ENCODE results near the gene KRT3. TPM values are rescaled to one million over a fixed set of nuclear protein-coding genes. Genes with fewer than 3 reads are reported as not detected.

KRT3 gene
- total RNA-seq, 1 donor from 2014 or later, result not detected

GRCh38 chr12:52767427-52767826 lies 28.5 kb downstream of the KRT3 start:
- no peak overlapping the region for H3K4me3 Mint-ChIP-seq
- no peaks in the 10 kb centered on the region for H3K4me1 Mint-ChIP-seq
- TF ChIP-seq CTCF (conservative IDR thresholded peaks at IDR 0.05), result no peak
- peaks cover 37% of the 10 kb centered on the region for H3K27me3 Mint-ChIP-seq (ENCODE audit: low read depth)
- peaks cover 3% of the 10 kb centered on the region for H3K9me3 Mint-ChIP-seq
- H3K27ac Mint-ChIP-seq (ENCODE audit: unreplicated experiment), result no peak overlapping the region
- no peaks in the 10 kb centered on the region for H3K36me3 Mint-ChIP-seq (ENCODE audit: low read depth)
- DNase-seq (ENCODE audit: low read depth, low spot score), result no peak

GRCh38 chr12:52767020-52767379 lies 28.9 kb downstream of the KRT3 start:
- TF ChIP-seq CTCF (conservative IDR thresholded peaks at IDR 0.05), result no peak
- Mint-ChIP-seq H3K36me3 (ENCODE audit: low read depth) (no peaks in the 10 kb centered on the region), H3K4me3 (no peak overlapping the region), H3K4me1 (no peaks in the 10 kb centered on the region), H3K27ac (ENCODE audit: unreplicated experiment) (no peak overlapping the region), H3K27me3 (ENCODE audit: low read depth) (peaks cover 41% of the 10 kb centered on the region), H3K9me3 (peaks cover 3% of the 10 kb centered on the region)
- no peak for DNase-seq (ENCODE audit: low read depth, low spot score)

- H3K9me3 Mint-ChIP-seq, result peaks cover 6% of the 10 kb centered on the region
- no peak for DNase-seq (ENCODE audit: low read depth, low spot score)
- no peak overlapping the region for H3K4me3 Mint-ChIP-seq
- H3K36me3 Mint-ChIP-seq (ENCODE audit: low read depth), result no peaks in the 10 kb centered on the region
- no peak overlapping the region for H3K27ac Mint-ChIP-seq (ENCODE audit: unreplicated experiment)
- no peak for TF ChIP-seq CTCF (conservative IDR thresholded peaks at IDR 0.05)
- peaks cover 43% of the 10 kb centered on the region for H3K27me3 Mint-ChIP-seq (ENCODE audit: low read depth)
- no peaks in the 10 kb centered on the region for H3K4me1 Mint-ChIP-seq
These were observed 29.4 kb downstream of the KRT3 start for GRCh38 chr12:52766351-52767019.

GRCh38 chr12:52765702-52766101 lies 30.2 kb downstream of the KRT3 start:
- Mint-ChIP-seq H3K27me3 (ENCODE audit: low read depth) (peaks cover 41% of the 10 kb centered on the region), H3K36me3 (ENCODE audit: low read depth) (no peaks in the 10 kb centered on the region), H3K9me3 (peaks cover 10% of the 10 kb centered on the region), H3K4me1 (no peaks in the 10 kb centered on the region), H3K4me3 (no peak overlapping the region), H3K27ac (ENCODE audit: unreplicated experiment) (no peak overlapping the region)
- no peak for DNase-seq (ENCODE audit: low read depth, low spot score)
- TF ChIP-seq CTCF (conservative IDR thresholded peaks at IDR 0.05), result no peak

GRCh38 chr12:52763991-52764390 lies 31.9 kb downstream of the KRT3 start:
- H3K4me3 Mint-ChIP-seq, result no peak overlapping the region
- H3K36me3 Mint-ChIP-seq (ENCODE audit: low read depth), result no peaks in the 10 kb centered on the region
- peaks cover 44% of the 10 kb centered on the region for H3K27me3 Mint-ChIP-seq (ENCODE audit: low read depth)
- H3K4me1 Mint-ChIP-seq, result no peaks in the 10 kb centered on the region
- DNase-seq (ENCODE audit: low read depth, low spot score), result no peak
- no peak for TF ChIP-seq CTCF (conservative IDR thresholded peaks at IDR 0.05)
- peaks cover 15% of the 10 kb centered on the region for H3K9me3 Mint-ChIP-seq
- no peak overlapping the region for H3K27ac Mint-ChIP-seq (ENCODE audit: unreplicated experiment)

Measured in neural crest cell (in vitro differentiated cells).